Ecto neural progenitor cell (in vitro differentiated cells): ENCODE results near the gene BABAM2.
"Not testable (repeated sequence)": the region's sequence is repeated elsewhere in the genome, so short reads cannot be mapped to it uniquely, and the experiment has no call there.

Experiments
- DNase-seq: peaks from one replicate; pipeline ENCODE4 v3.0.0-alpha.2; 2018; ENCODE audit warnings: low spot score

BABAM2 gene

GRCh38 chr2:28361991-28362710, 471.6 kb downstream of the BABAM2 start:
- no peak for DNase-seq

DNA sequence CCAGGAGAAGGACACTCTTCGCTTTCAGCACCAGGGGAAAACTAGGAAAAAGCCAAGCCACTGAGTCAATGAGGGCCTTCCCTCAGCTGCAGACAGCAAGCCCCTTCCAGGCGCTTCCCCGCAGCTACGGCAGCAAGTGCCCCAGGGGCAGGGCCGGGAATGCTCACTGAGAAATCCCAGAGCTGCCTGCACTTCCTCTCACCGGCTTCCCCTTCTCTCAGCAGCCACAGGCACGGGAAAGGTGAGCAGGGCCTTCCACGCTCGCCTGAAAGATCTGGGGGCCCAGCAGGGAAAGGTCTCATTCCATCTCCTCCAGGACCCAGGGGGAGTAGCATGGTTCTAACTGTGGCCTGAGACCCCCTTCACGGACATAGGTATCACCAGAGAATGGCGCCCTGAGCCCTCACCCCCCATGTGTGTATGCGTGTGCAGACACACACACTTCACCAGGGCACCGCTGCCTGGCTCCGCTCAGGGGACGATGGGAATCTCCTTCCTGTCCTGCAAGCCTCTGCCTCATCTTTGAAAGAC, 472.5 kb downstream of the BABAM2 start:
- no peak for DNase-seq

DNA sequence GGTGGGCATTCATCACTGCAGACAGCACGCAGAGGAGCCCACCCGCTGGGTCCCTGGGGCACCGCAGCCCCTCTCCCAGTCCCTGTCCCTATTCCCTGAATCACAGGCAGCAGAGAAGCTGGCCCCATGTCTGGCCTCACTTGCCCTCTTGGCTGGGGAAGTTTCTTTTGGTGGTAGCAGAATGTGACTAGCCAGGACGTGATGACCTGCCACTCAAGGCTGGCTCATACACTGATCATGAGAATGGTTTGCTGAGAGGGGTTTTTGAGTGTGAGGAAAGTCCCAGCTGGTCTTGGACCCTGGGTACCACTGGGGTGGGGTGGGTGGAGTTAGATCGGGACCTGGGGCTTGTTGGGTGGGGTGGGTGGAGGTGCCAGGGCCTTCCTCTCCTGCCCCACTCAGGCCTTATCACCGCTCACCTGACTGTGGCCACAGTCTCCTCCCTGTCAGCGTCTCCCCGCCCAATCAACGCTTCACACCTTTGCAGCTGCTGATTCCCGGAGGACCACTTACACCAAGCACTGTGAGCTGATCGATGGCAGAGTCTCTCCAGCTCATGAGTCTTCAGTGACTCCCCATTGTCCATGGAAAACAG, 473.3 kb downstream of the BABAM2 start:
- DNase-seq: no peak

GRCh38 chr2:28364610-28365009, 474.1 kb downstream of the BABAM2 start:
- DNase-seq: no peak

- no peak for DNase-seq
Observed at GRCh38 chr2:28365158-28365557, 474.6 kb downstream of the BABAM2 start.

DNA sequence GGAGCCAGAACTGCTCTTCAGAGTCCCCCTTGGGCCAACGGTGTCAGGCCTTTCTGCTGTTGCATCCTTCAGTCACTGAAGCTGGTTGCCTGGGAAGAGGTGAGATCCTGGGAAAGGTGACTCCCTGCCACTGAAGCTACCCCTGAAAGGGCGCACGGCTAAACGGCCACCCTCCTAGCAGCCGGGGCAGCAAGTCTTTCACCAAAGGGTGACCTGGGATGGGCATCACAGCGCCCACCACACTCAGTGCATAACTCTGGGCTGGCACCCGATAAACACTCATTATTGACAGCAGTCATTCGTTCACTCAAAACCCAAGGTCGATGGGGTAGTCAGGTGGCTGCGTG, 475.6 kb downstream of the BABAM2 start:
- DNase-seq: no peak

- DNase-seq: no peak
Observed at GRCh38 chr2:28366496-28367282, 476.2 kb downstream of the BABAM2 start.

DNA sequence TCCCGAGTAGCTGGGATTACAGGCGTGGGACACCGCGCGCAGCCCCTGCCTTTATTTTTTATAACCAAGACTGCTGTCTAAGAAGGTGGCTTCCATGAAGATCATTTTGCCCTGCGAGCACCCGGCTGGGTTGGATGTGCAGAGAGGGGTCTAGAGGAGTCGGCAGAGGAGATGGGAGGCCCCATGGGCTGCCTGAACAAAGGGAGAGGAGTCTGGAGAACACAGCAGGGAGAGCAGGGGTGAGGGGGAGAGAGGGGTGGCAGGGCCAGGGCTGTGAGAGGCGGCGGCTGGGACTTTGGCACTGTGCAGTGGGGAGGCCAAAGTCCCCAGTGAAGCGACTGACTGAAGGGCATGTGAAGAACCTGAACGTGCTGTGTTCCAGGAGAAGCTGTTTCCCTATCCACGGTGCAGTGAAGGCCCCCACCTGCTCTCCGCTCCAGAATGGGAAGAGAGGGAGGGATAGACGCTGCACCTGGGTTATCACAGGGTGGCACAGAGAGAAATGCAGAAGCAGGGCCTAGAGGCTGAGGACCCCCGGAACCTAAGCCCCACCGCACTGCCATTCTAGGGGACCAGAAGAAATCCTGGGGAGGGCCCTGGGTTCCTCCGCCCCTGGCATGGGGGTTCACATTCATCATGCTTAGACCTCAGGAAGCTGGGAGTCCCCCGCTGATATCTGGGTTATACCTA, 477.3 kb downstream of the BABAM2 start:
- DNase-seq: no peak

- DNase-seq: no peak
Observed at GRCh38 chr2:28368357-28368798, 477.8 kb downstream of the BABAM2 start.

GRCh38 chr2:28369358-28369757, 478.8 kb downstream of the BABAM2 start:
- no peak for DNase-seq

- no peak for DNase-seq
Observed at GRCh38 chr2:28370354-28370753, 479.8 kb downstream of the BABAM2 start.

- DNase-seq: not testable (repeated sequence)
Observed at GRCh38 chr2:28371728-28372127, 481.2 kb downstream of the BABAM2 start.

DNA sequence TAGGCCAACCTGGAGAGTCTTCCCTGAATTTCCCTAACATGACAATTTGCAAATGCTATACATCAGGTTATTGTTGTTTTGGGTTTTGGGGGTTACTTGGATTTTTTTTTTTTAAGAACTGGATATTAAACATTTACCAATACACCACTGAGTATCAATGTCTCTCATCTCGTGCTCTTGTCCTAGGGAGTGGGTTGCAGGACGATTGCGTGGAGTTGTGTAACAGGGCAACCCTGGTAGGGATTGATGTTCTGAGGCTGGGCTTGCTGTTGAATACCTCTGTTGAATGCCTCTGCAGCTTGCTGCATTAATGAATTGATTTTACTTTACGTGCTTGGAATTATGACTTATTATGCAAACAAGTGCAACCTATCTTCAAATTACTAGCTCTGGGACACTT, 483.3 kb downstream of the BABAM2 start:
- DNase-seq: no peak

DNA sequence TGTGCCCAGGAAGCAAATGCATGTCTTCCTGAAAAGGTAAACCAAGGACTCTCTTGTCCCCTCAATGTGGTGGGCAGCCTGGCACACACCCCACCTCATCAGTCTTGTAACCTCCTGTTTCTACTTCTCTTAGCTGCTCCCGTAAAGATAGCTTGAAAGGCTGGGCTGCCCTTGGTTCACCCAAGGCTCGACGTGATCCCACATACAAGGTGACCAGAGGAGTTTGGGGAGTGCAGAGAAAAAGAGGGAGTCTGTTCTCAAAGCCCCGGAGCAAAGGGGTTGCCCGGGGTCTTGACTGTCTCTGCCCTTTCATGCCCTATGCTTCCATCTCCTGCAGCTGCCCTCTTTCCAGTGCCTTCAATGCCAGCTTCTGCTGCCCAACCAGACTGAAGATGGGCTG, 483.8 kb downstream of the BABAM2 start:
- DNase-seq: no peak

GRCh38 chr2:28375236-28375635, 484.7 kb downstream of the BABAM2 start:
- DNase-seq: no peak

DNA sequence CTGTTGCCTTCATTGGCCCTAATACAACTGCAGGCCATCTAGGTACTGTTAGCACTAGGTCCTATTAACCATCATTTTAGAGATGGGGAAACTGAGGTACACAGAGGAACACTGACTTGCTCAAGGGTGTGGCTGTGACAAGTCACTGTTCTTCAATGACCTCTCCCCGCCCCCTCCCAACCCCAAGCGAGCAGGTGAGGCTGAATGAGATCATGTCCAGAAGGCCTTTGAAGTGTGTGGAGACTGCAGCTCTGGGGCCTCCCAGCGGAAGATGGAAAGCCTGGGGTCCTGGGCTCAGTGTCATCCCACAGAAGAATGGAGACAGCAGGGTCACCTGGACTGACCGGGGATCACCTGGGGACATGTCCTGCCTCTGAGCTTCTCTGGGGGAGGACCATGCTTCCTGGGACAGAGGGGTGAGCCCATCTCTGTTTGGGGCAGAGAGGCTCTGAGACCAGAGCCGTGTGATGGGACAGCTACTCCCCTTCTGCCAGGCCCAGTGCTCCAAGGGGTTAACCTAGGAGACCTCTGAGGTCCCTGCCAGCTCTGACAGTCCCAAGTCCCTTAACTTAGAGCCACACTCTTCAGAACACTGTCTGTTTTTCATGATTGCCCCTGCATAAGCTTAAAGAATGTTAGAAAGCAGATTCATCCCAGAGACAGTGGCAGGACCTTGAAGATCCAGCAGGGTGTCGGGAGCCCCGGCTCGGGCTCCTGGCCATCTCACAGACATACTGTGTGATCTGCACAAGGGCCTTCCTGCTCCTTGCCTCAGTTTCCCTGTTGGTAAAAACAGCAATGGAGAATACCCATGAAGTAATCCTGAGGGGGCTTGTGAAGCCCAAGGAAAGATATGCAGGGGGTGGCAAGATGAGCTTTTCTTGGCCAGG, 485.5 kb downstream of the BABAM2 start:
- DNase-seq: no peak

- no peak for DNase-seq
Observed at GRCh38 chr2:28377195-28377816, 486.8 kb downstream of the BABAM2 start.

GRCh38 chr2:28377984-28378678, 487.6 kb downstream of the BABAM2 start:
- no peak for DNase-seq

GRCh38 chr2:28378679-28379584, 488.4 kb downstream of the BABAM2 start:
- DNase-seq: no peak
